GM18511 (cell line): ENCODE measurements around the gene VPS33B.

Source experiments
- ATAC-seq: cut with Tn5 transposase; IDR thresholded peaks from one replicate; pipeline ENCODE4 v1.9.1; 2021; ENCODE audit warnings: mild to moderate bottlenecking, moderate library complexity; ENCODE audit not compliant: unreplicated experiment

Gene VPS33B

DNA sequence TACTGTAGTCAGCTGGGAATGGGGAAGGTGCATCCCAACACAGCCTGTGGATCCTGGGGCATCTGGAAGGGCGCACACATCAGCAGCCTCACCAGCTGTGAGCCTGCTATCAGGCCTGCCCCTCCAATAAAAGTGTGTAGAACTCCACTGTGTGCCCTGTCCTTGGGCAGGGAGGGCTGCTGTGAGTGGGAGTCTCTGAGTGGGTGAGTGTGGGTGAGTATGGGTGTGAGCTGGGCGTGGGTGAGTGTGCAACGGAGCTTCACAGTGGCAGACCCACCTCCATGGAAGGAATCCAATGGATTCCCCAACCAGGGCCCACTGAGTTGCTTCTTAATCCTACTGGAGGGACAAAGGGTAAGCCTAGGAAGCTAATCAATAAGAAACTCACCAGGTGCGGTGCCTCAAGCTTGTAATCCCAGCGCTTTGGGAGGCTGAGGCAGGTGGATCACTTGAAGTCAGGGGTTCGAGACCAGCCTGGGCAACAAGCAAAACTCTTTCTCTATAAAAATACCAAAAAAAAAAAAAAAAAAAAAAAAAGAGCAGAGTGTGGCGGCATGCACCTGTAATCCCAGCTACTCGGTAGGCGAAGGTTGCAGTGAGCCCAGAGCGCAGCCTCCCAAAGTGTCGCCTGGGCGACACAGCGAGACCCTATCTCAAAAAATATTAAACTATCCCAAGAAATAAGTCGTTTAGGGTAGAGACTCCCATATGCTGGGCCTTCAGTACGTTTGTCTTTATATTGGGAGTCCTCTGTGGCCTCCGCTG lies 68.3 kb downstream of the VPS33B start:
- no peak for ATAC-seq

DNA sequence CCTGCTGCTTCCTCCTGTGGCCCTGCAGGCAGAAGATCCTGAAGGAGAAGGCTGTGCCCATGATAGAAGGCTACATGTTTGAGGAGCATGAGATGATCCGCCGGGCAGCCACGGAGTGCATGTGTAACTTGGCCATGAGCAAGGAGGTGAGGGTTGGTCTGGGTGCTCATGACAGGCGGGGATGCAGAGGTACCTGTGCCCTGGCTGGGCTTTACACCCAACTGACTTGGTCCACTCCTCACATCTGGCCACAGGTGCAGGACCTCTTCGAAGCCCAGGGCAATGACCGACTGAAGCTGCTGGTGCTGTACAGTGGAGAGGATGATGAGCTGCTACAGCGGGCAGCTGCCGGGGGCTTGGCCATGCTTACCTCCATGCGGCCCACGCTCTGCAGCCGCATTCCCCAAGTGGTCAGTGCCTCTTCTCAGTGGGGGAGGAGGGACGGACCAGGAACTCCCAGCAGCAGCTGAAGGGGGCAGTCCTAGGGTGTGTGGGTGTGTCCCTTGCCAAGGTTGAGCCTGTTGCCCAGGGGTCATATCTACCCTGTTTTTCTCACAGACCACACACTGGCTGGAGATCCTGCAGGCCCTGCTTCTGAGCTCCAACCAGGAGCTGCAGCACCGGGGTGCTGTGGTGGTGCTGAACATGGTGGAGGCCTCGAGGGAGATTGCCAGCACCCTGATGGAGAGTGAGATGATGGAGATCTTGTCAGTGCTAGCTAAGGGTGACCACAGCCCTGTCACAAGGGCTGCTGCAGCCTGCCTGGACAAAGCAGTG lies 69.3 kb downstream of the VPS33B start:
- ATAC-seq, result no peak

DNA sequence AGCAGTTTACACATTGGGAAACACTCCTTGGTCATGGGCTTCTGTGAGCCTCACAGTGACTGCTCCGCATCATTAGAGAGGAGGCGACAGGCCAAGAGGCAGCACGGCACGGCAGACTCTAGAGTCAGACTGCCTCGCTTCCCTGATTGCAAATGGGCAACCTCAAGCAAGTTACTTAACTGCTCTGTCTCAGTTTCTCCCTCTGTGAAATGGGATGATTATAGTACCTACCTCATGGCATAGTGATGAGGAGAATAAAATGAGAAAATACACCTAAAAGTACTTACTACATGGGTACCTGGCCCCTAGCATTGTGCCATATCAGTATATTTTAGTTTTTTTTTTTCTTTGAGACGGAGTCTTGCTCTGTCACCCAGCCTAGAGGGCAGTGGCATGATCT lies 71.7 kb downstream of the VPS33B start:
- ATAC-seq, result no peak

DNA sequence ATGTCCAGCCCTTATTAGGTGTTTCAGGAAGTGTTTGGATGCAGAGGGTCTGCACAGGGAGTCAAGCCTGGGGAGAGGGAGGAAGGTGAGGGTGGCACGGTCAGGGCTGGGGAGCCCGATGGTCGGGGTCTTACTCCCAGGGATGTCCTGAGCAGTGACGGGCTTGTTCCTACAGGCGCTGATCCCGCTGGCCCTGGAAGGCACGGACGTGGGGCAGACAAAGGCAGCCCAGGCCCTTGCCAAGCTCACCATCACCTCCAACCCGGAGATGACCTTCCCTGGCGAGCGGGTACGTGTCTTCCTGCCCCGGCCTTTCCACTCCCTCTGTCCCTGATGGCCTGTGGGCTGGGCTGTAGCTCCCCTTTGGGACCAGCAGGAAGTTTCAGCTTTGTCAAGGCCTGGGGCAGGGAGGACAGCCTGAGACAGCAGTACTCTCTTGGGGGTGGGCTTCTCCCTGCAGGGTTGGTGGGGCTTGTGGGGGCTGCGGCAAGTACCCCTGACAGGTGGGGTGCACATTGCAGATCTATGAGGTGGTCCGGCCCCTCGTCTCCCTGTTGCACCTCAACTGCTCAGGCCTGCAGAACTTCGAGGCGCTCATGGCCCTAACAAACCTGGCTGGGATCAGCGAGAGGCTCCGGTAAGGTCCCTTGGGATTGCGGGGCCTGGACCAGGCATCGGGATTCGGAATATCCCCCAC lies 72.3 kb downstream of the VPS33B start:
- no peak for ATAC-seq
